ENCODE measurements around the gene RUNDC1.
"Not testable (repeated sequence)": the region's sequence is repeated elsewhere in the genome, so short reads cannot be mapped to it uniquely, and the experiment has no call there.

RUNDC1 gene

GRCh38 chr17:42971589-42971988 lies 8.8 kb upstream of the RUNDC1 start:
- no peaks in the 10 kb centered on the region for H3K27me3 ChIP-seq (ENCODE audit: control insufficient read depth, insufficient read depth, low read length, poor library complexity, severe bottlenecking)
- no peak overlapping the region for H3K4me3 ChIP-seq (ENCODE audit: insufficient read depth, low read depth, low read length)
- 91 to 94% methylated on average over 5 of the region's 5 CpGs for WGBS, 2 experiments
- H3K27ac ChIP-seq (ENCODE audit: insufficient read depth, low read depth, low read length, poor library complexity, severe bottlenecking): no peak overlapping the region
- no peaks in the 10 kb centered on the region for H3K4me1 ChIP-seq (ENCODE audit: control insufficient read depth, insufficient read depth, low read length)
- H3K36me3 ChIP-seq (ENCODE audit: control insufficient read depth, insufficient read depth, low read length): no peaks in the 10 kb centered on the region
- H3K9me3 ChIP-seq (ENCODE audit: control insufficient read depth, low read length): no peaks in the 10 kb centered on the region

- H3K4me3 ChIP-seq (ENCODE audit: insufficient read depth, low read depth, low read length); H3K36me3 ChIP-seq (ENCODE audit: control insufficient read depth, insufficient read depth, low read length); H3K27ac ChIP-seq (ENCODE audit: insufficient read depth, low read depth, low read length, poor library complexity, severe bottlenecking); H3K9me3 ChIP-seq (ENCODE audit: control insufficient read depth, low read length); H3K27me3 ChIP-seq (ENCODE audit: control insufficient read depth, insufficient read depth, low read length, poor library complexity, severe bottlenecking); H3K4me1 ChIP-seq (ENCODE audit: control insufficient read depth, insufficient read depth, low read length): not testable (repeated sequence)
- WGBS, 2 experiments: 82 to 90% methylated on average over 8 to 18 of the region's 18 CpGs
Observed at GRCh38 chr17:42973323-42973722, 7.0 kb upstream of the RUNDC1 start.

DNA sequence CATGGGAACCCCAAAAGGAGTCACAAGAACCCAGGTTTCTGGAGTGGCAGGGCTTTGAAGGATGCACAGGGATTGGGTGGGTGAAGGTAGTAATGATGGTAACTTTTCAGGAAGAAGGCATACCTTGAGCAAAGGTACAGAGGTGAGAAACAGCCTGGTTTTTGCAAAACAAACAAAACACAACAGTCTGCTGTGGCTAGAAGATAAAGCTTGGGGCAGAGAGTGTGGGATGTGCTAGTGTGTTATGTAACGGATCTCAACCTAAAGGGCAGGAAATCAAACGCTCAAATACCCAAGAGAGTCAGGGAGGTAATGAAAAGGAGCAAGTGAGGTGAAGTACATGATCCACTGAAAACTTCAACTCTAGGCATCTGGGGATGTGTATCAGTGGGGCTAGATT lies 5.1 kb upstream of the RUNDC1 start:
- Histone ChIP-seq H3K9me3 (ENCODE audit: control insufficient read depth, low read length) (no peaks in the 10 kb centered on the region), H3K27me3 (ENCODE audit: control insufficient read depth, insufficient read depth, low read length, poor library complexity, severe bottlenecking) (no peaks in the 10 kb centered on the region), H3K4me3 (ENCODE audit: insufficient read depth, low read depth, low read length) (no peak overlapping the region), H3K4me1 (ENCODE audit: control insufficient read depth, insufficient read depth, low read length) (peaks cover 10% of the 10 kb centered on the region), H3K36me3 (ENCODE audit: control insufficient read depth, insufficient read depth, low read length) (no peaks in the 10 kb centered on the region), H3K27ac (ENCODE audit: insufficient read depth, low read depth, low read length, poor library complexity, severe bottlenecking) (no peak overlapping the region)
- 89 to 93% methylated on average over 2 of the region's 2 CpGs for WGBS, 2 experiments

GRCh38 chr17:42975701-42976100 lies 4.7 kb upstream of the RUNDC1 start:
- H3K9me3 ChIP-seq (ENCODE audit: control insufficient read depth, low read length); H3K27ac ChIP-seq (ENCODE audit: insufficient read depth, low read depth, low read length, poor library complexity, severe bottlenecking); H3K27me3 ChIP-seq (ENCODE audit: control insufficient read depth, insufficient read depth, low read length, poor library complexity, severe bottlenecking); H3K4me1 ChIP-seq (ENCODE audit: control insufficient read depth, insufficient read depth, low read length); H3K4me3 ChIP-seq (ENCODE audit: insufficient read depth, low read depth, low read length); H3K36me3 ChIP-seq (ENCODE audit: control insufficient read depth, insufficient read depth, low read length): not testable (repeated sequence)
- WGBS, 2 experiments: 91 to 92% methylated on average over 16 of the region's 16 CpGs

- H3K36me3 ChIP-seq (ENCODE audit: control insufficient read depth, insufficient read depth, low read length): no peaks in the 10 kb centered on the region
- H3K4me1 ChIP-seq (ENCODE audit: control insufficient read depth, insufficient read depth, low read length): peaks cover 19% of the 10 kb centered on the region
- WGBS, 2 experiments: 41 to 42% methylated on average over 21 of the region's 21 CpGs
- H3K27me3 ChIP-seq (ENCODE audit: control insufficient read depth, insufficient read depth, low read length, poor library complexity, severe bottlenecking): no peaks in the 10 kb centered on the region
- peak within 1 kb of the TSS; percentile 92 for H3K4me3 ChIP-seq (ENCODE audit: insufficient read depth, low read depth, low read length)
- peak within 1 kb of the TSS; percentile 65 for H3K27ac ChIP-seq (ENCODE audit: insufficient read depth, low read depth, low read length, poor library complexity, severe bottlenecking)
- no peaks in the 10 kb centered on the region for H3K9me3 ChIP-seq (ENCODE audit: control insufficient read depth, low read length)
Observed at GRCh38 chr17:42979511-42980273, 673 bp upstream of the RUNDC1 start, which contains the start of gene PTGES3L. TSS of gene PTGES3L (minus strand) at chr17:42980080. CDS start at chr17:42980053, 27 bp downstream.

DNA sequence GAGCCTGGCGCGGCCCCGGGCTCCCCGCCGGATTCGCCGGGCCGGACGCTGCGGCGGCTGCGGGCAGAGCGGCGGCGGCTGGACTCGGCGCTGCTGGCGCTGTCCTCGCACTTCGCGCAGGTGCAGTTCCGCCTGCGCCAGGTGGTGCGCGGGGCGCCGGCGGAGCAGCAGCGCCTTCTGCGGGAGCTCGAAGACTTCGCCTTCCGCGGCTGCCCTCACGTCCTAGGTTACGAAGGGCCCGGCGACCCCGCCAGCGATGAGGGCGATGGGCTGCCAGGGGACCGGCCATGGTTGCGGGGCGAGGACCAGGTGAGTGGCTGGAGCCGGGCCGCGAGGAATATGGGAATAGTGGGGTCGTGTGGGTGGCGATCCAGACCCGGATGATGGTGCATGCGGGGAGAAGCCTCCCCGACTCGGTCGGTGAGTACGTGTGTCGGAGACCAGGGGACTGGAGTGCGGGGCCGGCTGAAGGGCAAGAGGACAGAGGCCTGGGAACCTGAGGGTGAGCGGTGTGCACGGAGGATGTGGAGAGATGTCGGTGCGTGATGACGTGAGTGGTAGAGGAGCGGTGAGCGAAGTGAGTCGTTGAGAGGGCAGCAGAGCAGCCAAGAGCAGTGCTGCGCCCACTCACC lies 517 bp downstream of the RUNDC1 start:
- H3K9me3 ChIP-seq (ENCODE audit: control insufficient read depth, low read length): no peaks in the 10 kb centered on the region
- peak overlapping the region; percentile 44 for H3K27ac ChIP-seq (ENCODE audit: insufficient read depth, low read depth, low read length, poor library complexity, severe bottlenecking)
- WGBS, 2 experiments: 1% methylated on average over 67 of the region's 67 CpGs
- peaks cover 4% of the 10 kb centered on the region for H3K36me3 ChIP-seq (ENCODE audit: control insufficient read depth, insufficient read depth, low read length)
- peak overlapping the region; percentile 92 for H3K4me3 ChIP-seq (ENCODE audit: insufficient read depth, low read depth, low read length)
- peaks cover 19% of the 10 kb centered on the region for H3K4me1 ChIP-seq (ENCODE audit: control insufficient read depth, insufficient read depth, low read length)
- H3K27me3 ChIP-seq (ENCODE audit: control insufficient read depth, insufficient read depth, low read length, poor library complexity, severe bottlenecking): no peaks in the 10 kb centered on the region

DNA sequence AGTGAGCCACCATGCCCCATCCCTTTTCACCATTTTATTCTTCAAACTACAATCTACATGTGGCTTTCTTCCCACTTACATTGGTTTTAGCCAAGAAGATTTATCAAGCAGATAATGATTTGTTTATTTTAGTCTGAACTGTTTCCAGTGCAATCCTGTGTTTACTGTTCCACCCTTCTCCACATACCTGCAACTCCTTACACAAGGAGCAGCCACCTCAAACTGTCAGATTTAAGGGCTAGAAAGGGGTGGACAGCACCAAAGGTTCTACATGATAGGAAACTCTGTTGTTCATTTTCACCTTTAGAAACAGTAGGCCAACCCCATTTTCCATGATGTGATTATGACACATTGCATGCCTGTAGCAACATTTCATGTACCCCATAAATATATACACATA lies 1.9 kb downstream of the RUNDC1 start:
- no peak overlapping the region for H3K4me3 ChIP-seq (ENCODE audit: insufficient read depth, low read depth, low read length)
- H3K4me1 ChIP-seq (ENCODE audit: control insufficient read depth, insufficient read depth, low read length): peaks cover 19% of the 10 kb centered on the region
- no peaks in the 10 kb centered on the region for H3K27me3 ChIP-seq (ENCODE audit: control insufficient read depth, insufficient read depth, low read length, poor library complexity, severe bottlenecking)
- no peaks in the 10 kb centered on the region for H3K9me3 ChIP-seq (ENCODE audit: control insufficient read depth, low read length)
- H3K36me3 ChIP-seq (ENCODE audit: control insufficient read depth, insufficient read depth, low read length): peaks cover 13% of the 10 kb centered on the region
- H3K27ac ChIP-seq (ENCODE audit: insufficient read depth, low read depth, low read length, poor library complexity, severe bottlenecking): no peak overlapping the region

DNA sequence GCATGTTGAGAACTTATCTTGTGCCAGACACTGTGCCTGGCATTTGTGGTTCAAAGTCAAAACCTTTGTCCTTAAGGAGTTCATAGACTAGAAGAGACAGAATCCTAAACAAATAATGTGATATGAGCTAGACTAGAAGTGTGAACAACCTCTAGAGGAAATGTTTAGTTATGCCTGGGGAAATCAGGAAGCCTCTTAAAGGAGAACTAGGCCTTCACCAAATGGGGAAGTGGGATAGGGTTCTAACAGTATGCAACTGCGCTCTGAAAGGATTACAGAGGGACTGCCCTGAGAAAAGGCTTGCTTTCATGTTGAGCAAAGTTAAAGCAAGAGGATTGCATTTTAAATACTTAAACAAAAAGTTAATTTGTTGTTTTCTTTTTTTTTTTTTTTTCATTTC lies 4.9 kb downstream of the RUNDC1 start:
- no CpG with 5 or more reads among the region's 1 CpG for WGBS, 2 experiments
- no peak overlapping the region for H3K27ac ChIP-seq (ENCODE audit: insufficient read depth, low read depth, low read length, poor library complexity, severe bottlenecking)
- H3K36me3 ChIP-seq (ENCODE audit: control insufficient read depth, insufficient read depth, low read length): peaks cover 35% of the 10 kb centered on the region
- H3K27me3 ChIP-seq (ENCODE audit: control insufficient read depth, insufficient read depth, low read length, poor library complexity, severe bottlenecking): no peaks in the 10 kb centered on the region
- H3K4me1 ChIP-seq (ENCODE audit: control insufficient read depth, insufficient read depth, low read length): peaks cover 9% of the 10 kb centered on the region
- H3K9me3 ChIP-seq (ENCODE audit: control insufficient read depth, low read length): no peaks in the 10 kb centered on the region
- no peak overlapping the region for H3K4me3 ChIP-seq (ENCODE audit: insufficient read depth, low read depth, low read length)

- Histone ChIP-seq H3K4me1 (ENCODE audit: control insufficient read depth, insufficient read depth, low read length) (no peaks in the 10 kb centered on the region), H3K9me3 (ENCODE audit: control insufficient read depth, low read length) (no peaks in the 10 kb centered on the region), H3K36me3 (ENCODE audit: control insufficient read depth, insufficient read depth, low read length) (peaks cover 51% of the 10 kb centered on the region), H3K27ac (ENCODE audit: insufficient read depth, low read depth, low read length, poor library complexity, severe bottlenecking) (no peak overlapping the region), H3K4me3 (ENCODE audit: insufficient read depth, low read depth, low read length) (no peak overlapping the region), H3K27me3 (ENCODE audit: control insufficient read depth, insufficient read depth, low read length, poor library complexity, severe bottlenecking) (no peaks in the 10 kb centered on the region)
- 93 to 94% methylated on average over 5 of the region's 5 CpGs for WGBS, 2 experiments
Observed at GRCh38 chr17:42989141-42989540, 8.8 kb downstream of the RUNDC1 start.

DNA sequence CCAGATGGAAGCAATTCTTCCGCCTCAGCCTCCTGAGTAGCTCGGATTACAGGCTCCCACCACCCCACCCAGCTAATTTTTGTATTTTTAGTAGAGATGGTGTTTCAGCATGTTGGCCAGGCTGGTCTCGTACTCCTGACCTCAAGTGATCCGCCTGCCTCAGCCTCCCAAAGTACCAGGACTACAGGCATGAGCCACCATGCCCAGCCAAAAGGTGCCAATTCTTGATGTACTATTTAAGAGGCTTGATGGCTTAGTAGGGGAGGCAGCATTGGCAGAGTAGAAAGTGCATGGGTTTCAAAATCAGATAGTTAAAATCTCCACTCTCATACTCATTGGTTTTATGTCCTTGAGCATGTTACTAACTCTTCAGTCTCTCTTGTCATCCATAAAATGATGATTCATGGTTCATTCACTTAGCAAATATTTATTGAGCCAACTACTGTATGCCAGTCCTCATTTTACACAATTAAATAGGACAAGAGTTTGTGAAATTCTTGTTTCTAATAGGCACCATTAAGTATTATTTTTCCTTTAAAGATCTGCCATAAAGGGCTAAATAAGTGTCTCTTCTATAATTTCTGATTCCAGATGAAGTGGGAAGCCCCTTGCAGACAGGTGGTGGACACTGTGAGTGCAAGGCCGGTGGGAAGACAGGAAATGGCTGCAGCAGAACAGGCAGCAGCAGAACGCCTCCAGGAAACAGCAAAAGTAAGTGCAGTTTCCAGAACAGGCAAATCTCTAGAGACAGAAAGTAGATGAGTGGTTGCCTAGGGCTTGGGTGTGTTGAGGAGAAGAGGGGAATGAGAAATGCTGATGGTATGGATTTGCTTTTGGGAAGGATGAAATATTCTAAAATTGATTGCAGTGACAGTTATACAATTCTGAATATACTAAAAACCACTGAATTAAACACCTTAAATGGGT lies 9.6 kb downstream of the RUNDC1 start:
- peaks cover 51% of the 10 kb centered on the region for H3K36me3 ChIP-seq (ENCODE audit: control insufficient read depth, insufficient read depth, low read length)
- H3K27me3 ChIP-seq (ENCODE audit: control insufficient read depth, insufficient read depth, low read length, poor library complexity, severe bottlenecking): no peaks in the 10 kb centered on the region
- H3K27ac ChIP-seq (ENCODE audit: insufficient read depth, low read depth, low read length, poor library complexity, severe bottlenecking): no peak overlapping the region
- no peaks in the 10 kb centered on the region for H3K9me3 ChIP-seq (ENCODE audit: control insufficient read depth, low read length)
- H3K4me3 ChIP-seq (ENCODE audit: insufficient read depth, low read depth, low read length): no peak overlapping the region
- no peaks in the 10 kb centered on the region for H3K4me1 ChIP-seq (ENCODE audit: control insufficient read depth, insufficient read depth, low read length)
- WGBS, 2 experiments: 93 to 94% methylated on average over 6 of the region's 6 CpGs
